Smooth muscle cell of trachea (primary cell): ENCODE data around the gene ZNF441. TPM values are rescaled to one million over a fixed set of nuclear protein-coding genes. Genes with fewer than 3 reads are reported as not detected.

Experiments used
- total RNA-seq: library from RNA; depleted of rRNA; stranded (reverse); fragments of >200 nt; gene quantifications from 2 replicates; pipeline ENCODE4 v1.2.1, GENCODE V29; 2014

The ZNF441 gene
- 12.2 and 15.9 TPM in 2 replicates for total RNA-seq

DNA sequence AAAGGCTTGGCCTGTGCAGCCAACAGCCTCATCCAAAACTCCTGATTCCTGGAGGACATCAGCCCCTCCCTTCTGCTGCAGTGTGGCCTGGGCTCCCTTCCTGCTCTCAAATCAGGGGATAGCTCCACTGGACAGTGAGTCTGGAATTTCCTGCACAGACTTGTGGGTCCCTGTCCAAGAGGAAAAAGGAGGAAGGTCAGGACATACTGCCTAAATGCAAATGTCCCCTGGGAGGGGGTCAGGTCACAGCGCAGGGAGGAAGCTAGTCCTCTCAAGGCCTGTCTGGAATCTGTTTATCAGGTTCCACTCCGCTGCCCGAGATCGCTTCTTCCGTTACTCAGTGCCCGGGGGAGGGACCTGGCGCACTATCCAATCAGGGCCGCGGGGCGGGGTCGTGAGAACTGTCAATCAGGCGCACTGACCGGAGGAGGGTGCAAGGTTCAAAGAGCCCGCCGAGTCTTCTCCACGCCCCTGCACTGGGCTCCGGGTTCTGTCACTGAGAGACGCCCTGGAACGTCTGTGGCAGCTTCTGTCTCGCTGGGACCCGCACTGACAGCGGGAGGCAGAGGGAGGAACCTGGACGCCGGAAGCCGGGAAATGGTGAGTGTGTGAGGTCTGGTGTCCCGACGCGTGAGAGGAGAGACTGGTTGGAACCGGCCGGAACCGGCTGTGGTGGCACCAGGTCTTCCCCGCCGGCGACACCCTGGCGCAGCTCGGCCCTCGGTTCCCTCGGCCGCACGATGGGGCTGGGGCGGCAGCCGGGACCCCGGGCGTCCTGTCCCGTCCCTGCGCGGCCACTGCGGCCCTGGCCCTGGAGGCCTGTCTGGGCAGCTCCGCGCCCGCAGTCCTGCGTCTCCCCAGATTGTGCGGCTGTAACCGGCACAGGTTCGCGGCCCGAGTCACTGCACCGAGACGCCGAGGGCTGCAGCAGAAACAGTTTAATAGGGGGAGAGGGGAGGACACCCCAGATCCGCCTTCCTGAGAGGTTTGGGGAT is at the start of gene ZNF441:
ZNF441 (plus strand) TSS at position 404 of the 995 bp plus-strand sequence; CDS start at position 598, 194 bp downstream.

GRCh38 chr19:11738746-11739620 is 27.8 kb upstream of the ZNF441 start, which contains the start of gene ZNF823:
TSS of gene ZNF823 (minus strand) at chr19:11738946. CDS start at chr19:11738819, 127 bp downstream.

GRCh38 chr19:11798391-11799330 is 31.9 kb downstream of the ZNF441 start, which contains the start of gene ZNF491:
TSS of gene ZNF491 (plus strand) at chr19:11798523. CDS start at chr19:11805954, 7,431 bp downstream.

GRCh38 chr19:11814029-11814699 is 47.4 kb downstream of the ZNF441 start, which contains the start of gene ZNF440:
TSS of gene ZNF440 (plus strand) at chr19:11814273. CDS start at chr19:11814448, 175 bp downstream.

Other genes with a start within 250 kb of the ZNF441 start
- gene ECSIT, start 237.9 kb upstream of the ZNF441 start, total RNA-seq, result 30.8 and 50.8 TPM in 2 replicates
- 8.9 and 9.3 TPM in 2 replicates for gene CNN1, start 228.1 kb upstream of the ZNF441 start, total RNA-seq
- 24.1 and 31.8 TPM in 2 replicates for gene ELOF1, start 207.8 kb upstream of the ZNF441 start, total RNA-seq
- 0.66 TPM in 1 of 2 replicates, not detected in the other for gene ACP5, start 189.4 kb upstream of the ZNF441 start, total RNA-seq
- 18.9 and 20.4 TPM in 2 replicates for gene ZNF627, start 169.5 kb upstream of the ZNF441 start, total RNA-seq
- 4.3 and 5.4 TPM in 2 replicates for gene ZNF823, start 28.1 kb upstream of the ZNF441 start, total RNA-seq
- gene ZNF491, start 31.5 kb downstream of the ZNF441 start, total RNA-seq, result 3.8 and 4.6 TPM in 2 replicates
- 10.4 and 14.5 TPM in 2 replicates for gene ZNF440, start 47.3 kb downstream of the ZNF441 start, total RNA-seq
- gene ZNF439, start 81.7 kb downstream of the ZNF441 start, total RNA-seq, result 6.9 and 7.4 TPM in 2 replicates
- 4.0 and 4.1 TPM in 2 replicates for gene ZNF69, start 120.8 kb downstream of the ZNF441 start, total RNA-seq
- gene ZNF700, start 158.1 kb downstream of the ZNF441 start, total RNA-seq, result 7.3 and 15.6 TPM in 2 replicates
- 2.2 and 2.8 TPM in 2 replicates for gene ZNF763, start 198.0 kb downstream of the ZNF441 start, total RNA-seq